ENCODE data around the gene GBA2.

GBA2 gene

GRCh38 chr9:35714123-35714522 is 34.9 kb downstream of the GBA2 start:
- TF ChIP-seq ARNT (IDR thresholded peaks at IDR 0.05) (no peak), HDGF (IDR thresholded peaks at IDR 0.05; ENCODE audit: borderline replicate concordance) (no peak), LEF1 (IDR thresholded peaks at IDR 0.05; ENCODE audit: borderline replicate concordance) (no peak), FOXK2 (IDR thresholded peaks at IDR 0.05) (no peak), BHLHE40 (IDR thresholded peaks at IDR 0.05; ENCODE audit: borderline replicate concordance) (no peak), ELF4 (IDR thresholded peaks at IDR 0.05) (no peak), CTBP1 (IDR thresholded peaks at IDR 0.05; ENCODE audit: borderline replicate concordance) (no peak), SUZ12 (IDR thresholded peaks at IDR 0.05) (no peak), TARDBP (IDR thresholded peaks at IDR 0.05) (no peak)
- ChIA-PET CTCF (interaction anchor here (1.3 kb wide), 1 partner anchor 17 kb away, joined by 4 read pairs; no protein-coding TSS in a partner anchor), POLR2A (no interaction called here)
- DNase-seq (ENCODE audit: extremely low spot score), result no peak

- ChIA-PET POLR2A (no interaction called here), CTCF (interaction anchor here (1.3 kb wide), 1 partner anchor 17 kb away, joined by 4 read pairs; no protein-coding TSS in a partner anchor)
- no peak for DNase-seq (ENCODE audit: extremely low spot score)
- TF ChIP-seq PKNOX1 (IDR thresholded peaks at IDR 0.05) (no peak), NFRKB (IDR thresholded peaks at IDR 0.05) (no peak), SUZ12 (IDR thresholded peaks at IDR 0.05) (no peak), L3MBTL2 (conservative IDR thresholded peaks at IDR 0.05) (no peak), BHLHE40 (IDR thresholded peaks at IDR 0.05; ENCODE audit: borderline replicate concordance) (no peak), FOXM1 (IDR thresholded peaks at IDR 0.05; ENCODE audit: borderline replicate concordance) (no peak), CTBP1 (IDR thresholded peaks at IDR 0.05; ENCODE audit: borderline replicate concordance) (no peak), ARNT (IDR thresholded peaks at IDR 0.05) (no peak), TARDBP (IDR thresholded peaks at IDR 0.05) (no peak), LEF1 (IDR thresholded peaks at IDR 0.05; ENCODE audit: borderline replicate concordance) (no peak), HDGF (IDR thresholded peaks at IDR 0.05; ENCODE audit: borderline replicate concordance) (no peak), FOXK2 (IDR thresholded peaks at IDR 0.05) (no peak), ELF4 (IDR thresholded peaks at IDR 0.05) (no peak)
Observed at GRCh38 chr9:35713578-35713977, 35.5 kb downstream of the GBA2 start.

DNA sequence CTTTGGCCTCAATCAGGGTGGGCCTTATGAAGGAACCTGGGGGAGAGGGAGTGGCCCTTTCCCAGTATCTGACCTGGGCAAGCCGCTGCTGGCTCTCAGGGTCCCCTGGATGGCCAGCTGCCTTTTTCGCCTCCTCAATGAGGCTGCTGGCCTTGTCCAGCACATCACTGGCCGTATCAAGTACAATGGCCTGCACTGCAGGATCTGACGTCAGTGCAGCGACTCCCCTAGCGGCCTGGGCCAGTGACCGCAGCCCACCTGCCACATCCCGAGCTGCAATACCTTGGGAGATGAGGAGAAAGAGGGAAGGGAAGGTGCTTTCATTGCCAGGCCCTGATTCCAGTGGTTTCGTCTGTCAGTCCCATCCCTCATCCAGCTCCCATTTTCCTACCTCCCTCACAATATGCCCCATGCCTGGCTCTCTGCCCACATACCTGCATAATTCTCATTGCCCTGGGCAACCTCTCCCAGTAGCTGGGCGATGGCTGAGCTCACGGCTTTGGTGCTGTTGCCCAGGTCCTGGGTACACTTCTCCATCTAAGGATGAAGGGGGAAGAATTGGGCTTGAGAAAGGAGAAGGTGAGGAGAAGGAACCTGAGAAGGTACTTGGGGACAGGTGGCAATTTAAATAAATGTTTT is 36.1 kb downstream of the GBA2 start:
- DNase-seq (ENCODE audit: extremely low spot score), result no peak
- CTCF ChIA-PET, result interaction anchor here (1.3 kb wide), 1 partner anchor 16 kb away, joined by 4 read pairs; no protein-coding TSS in a partner anchor
- POLR2A ChIA-PET, result no interaction called here
- no peak for TF ChIP-seq FOXA1 (IDR thresholded peaks at IDR 0.05)
- TF ChIP-seq TARDBP (IDR thresholded peaks at IDR 0.05), result no peak
- no peak for TF ChIP-seq L3MBTL2 (conservative IDR thresholded peaks at IDR 0.05)
- no peak for TF ChIP-seq SP1 (IDR thresholded peaks at IDR 0.05)
- TF ChIP-seq ZNF384 (IDR thresholded peaks at IDR 0.05), result no peak
- no peak for TF ChIP-seq FOXM1 (IDR thresholded peaks at IDR 0.05; ENCODE audit: borderline replicate concordance)
- TF ChIP-seq BHLHE40 (IDR thresholded peaks at IDR 0.05; ENCODE audit: borderline replicate concordance), result no peak
- no peak for TF ChIP-seq FOXK2 (IDR thresholded peaks at IDR 0.05)
- TF ChIP-seq LEF1 (IDR thresholded peaks at IDR 0.05; ENCODE audit: borderline replicate concordance), result no peak
- TF ChIP-seq HDGF (IDR thresholded peaks at IDR 0.05; ENCODE audit: borderline replicate concordance), result no peak

DNA sequence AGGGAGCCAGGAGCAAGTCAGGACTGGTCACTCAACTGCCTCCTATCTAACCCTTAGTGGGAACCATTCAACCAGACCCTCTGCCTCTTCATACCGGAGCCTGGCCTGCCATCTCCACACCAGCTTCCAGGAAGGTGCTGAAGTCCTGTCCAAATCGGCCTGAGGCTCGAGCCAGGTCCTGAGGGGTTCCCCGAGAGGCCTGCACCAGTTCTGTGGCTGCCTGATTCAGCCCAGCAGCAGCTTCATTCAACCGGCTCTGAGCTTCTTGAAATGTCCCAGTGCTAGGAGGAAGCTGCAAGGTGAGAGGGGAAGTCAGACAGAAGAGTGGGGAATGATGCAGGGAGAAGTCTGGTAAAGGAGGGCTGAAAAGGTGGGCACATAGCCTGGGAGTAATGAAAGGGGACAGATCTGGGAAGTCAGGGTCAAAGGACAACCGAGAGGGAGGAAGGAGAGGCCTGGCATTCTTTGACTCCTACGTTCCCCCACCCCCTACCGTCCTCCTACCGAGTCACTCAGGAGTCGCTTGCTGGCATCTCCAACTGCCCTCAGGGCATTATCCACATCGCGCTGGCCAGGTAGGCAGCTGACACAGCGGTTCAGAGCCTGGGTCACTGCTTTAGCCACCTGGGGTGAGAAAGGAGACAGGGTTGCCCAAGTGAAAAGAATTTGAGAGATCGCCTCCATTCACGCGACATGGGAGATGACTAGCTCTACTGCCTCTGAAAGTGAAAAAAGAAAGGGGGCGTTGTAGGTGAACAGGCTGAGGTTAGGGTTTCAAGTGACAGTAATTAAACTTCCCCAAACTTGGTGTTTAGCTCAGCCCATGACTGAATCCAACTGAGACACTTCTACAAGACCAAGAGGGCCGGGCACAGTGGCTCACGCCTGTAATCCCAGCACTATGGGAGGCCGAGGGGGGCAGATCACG is 37.3 kb downstream of the GBA2 start:
- DNase-seq (ENCODE audit: extremely low spot score), result no peak
- ChIA-PET POLR2A (no interaction called here), CTCF (interaction anchor here (0.9 to 1.0 kb wide), 2 partner anchors 15 to 21 kb away, joined by 3 read pairs; no protein-coding TSS in a partner anchor)
- no peak for TF ChIP-seq ELF4 (IDR thresholded peaks at IDR 0.05)
- no peak for TF ChIP-seq L3MBTL2 (conservative IDR thresholded peaks at IDR 0.05)
- no peak for TF ChIP-seq FOXA1 (IDR thresholded peaks at IDR 0.05)
- TF ChIP-seq ZNF384 (IDR thresholded peaks at IDR 0.05), result no peak
- no peak for TF ChIP-seq SUZ12 (IDR thresholded peaks at IDR 0.05)
- TF ChIP-seq SP1 (IDR thresholded peaks at IDR 0.05), result no peak
- TF ChIP-seq FOXM1 (IDR thresholded peaks at IDR 0.05; ENCODE audit: borderline replicate concordance), result no peak
- no peak for TF ChIP-seq PKNOX1 (IDR thresholded peaks at IDR 0.05)
- TF ChIP-seq CTBP1 (IDR thresholded peaks at IDR 0.05; ENCODE audit: borderline replicate concordance), result no peak
- no peak for TF ChIP-seq ARNT (IDR thresholded peaks at IDR 0.05)
- TF ChIP-seq NFRKB (IDR thresholded peaks at IDR 0.05), result no peak
- no peak for TF ChIP-seq HDGF (IDR thresholded peaks at IDR 0.05; ENCODE audit: borderline replicate concordance)

GRCh38 chr9:35710818-35711500 is 38.1 kb downstream of the GBA2 start:
- POLR2A ChIA-PET, result no interaction called here
- CTCF ChIA-PET, result interaction anchor here (1.0 kb wide), 1 partner anchor 22 kb away, joined by 3 read pairs; no protein-coding TSS in a partner anchor
- TF ChIP-seq BHLHE40 (IDR thresholded peaks at IDR 0.05; ENCODE audit: borderline replicate concordance), result no peak
- no peak for TF ChIP-seq NFRKB (IDR thresholded peaks at IDR 0.05)
- no peak for TF ChIP-seq SUZ12 (IDR thresholded peaks at IDR 0.05)
- no peak for TF ChIP-seq FOXK2 (IDR thresholded peaks at IDR 0.05)
- TF ChIP-seq TARDBP (IDR thresholded peaks at IDR 0.05), result no peak
- TF ChIP-seq CTBP1 (IDR thresholded peaks at IDR 0.05; ENCODE audit: borderline replicate concordance), result no peak
- TF ChIP-seq HDGF (IDR thresholded peaks at IDR 0.05; ENCODE audit: borderline replicate concordance), result no peak
- no peak for TF ChIP-seq ELF4 (IDR thresholded peaks at IDR 0.05)
- no peak for TF ChIP-seq ARNT (IDR thresholded peaks at IDR 0.05)
- TF ChIP-seq PKNOX1 (IDR thresholded peaks at IDR 0.05), result no peak
- TF ChIP-seq FOXA1 (IDR thresholded peaks at IDR 0.05), result no peak
- no peak for TF ChIP-seq SP1 (IDR thresholded peaks at IDR 0.05)
- no peak for TF ChIP-seq L3MBTL2 (conservative IDR thresholded peaks at IDR 0.05)
- TF ChIP-seq ZNF384 (IDR thresholded peaks at IDR 0.05), result no peak
- no peak for TF ChIP-seq FOXM1 (IDR thresholded peaks at IDR 0.05; ENCODE audit: borderline replicate concordance)
- no peak for TF ChIP-seq LEF1 (IDR thresholded peaks at IDR 0.05; ENCODE audit: borderline replicate concordance)
- no peak for DNase-seq (ENCODE audit: extremely low spot score)
